ENCODE data around the gene BNC2.
"Not testable (repeated sequence)": the region's sequence is repeated elsewhere in the genome, so short reads cannot be mapped to it uniquely, and the experiment has no call there.

The BNC2 gene

GRCh38 chr9:16870596-16871335 is at the start of gene BNC2:
Gene BNC2, minus strand, starts transcription at chr9:16870670. Its CDS starts 22 bp downstream, at chr9:16870648.
- Mint-ChIP-seq H3K4me1 (peaks cover 43% of the 10 kb centered on the region), H3K27me3 (ENCODE audit: low read depth) (no peaks in the 10 kb centered on the region), H3K9me3 (no peaks in the 10 kb centered on the region), H3K36me3 (ENCODE audit: low read depth) (no peaks in the 10 kb centered on the region), H3K27ac (peak within 1 kb of the TSS; percentile 96), H3K4me3 (peak within 1 kb of the TSS; percentile 93 to 96 (median 95))
- TF ChIP-seq CTCF (IDR thresholded peaks at IDR 0.05; ENCODE audit: unreplicated experiment in 3 of 3) = peak in 2 of 3 experiments; percentile 12 to 25

- H3K9me3 Mint-ChIP-seq = peaks cover 27% of the 10 kb centered on the region
- H3K36me3 Mint-ChIP-seq (ENCODE audit: low read depth) = no peaks in the 10 kb centered on the region
- H3K27me3 Mint-ChIP-seq (ENCODE audit: low read depth) = no peaks in the 10 kb centered on the region
- H3K4me3 Mint-ChIP-seq = no peak overlapping the region
- no peak for TF ChIP-seq CTCF (IDR thresholded peaks at IDR 0.05; ENCODE audit: unreplicated experiment in 3 of 3)
- H3K27ac Mint-ChIP-seq = no peak overlapping the region
- no peaks in the 10 kb centered on the region for H3K4me1 Mint-ChIP-seq
These were observed 48.5 kb upstream of the BNC2 start for GRCh38 chr9:16918920-16919319.

GRCh38 chr9:16915126-16915831 is 44.8 kb upstream of the BNC2 start:
- H3K27me3 Mint-ChIP-seq (ENCODE audit: low read depth) = no peaks in the 10 kb centered on the region
- H3K4me3 Mint-ChIP-seq = no peak overlapping the region
- peaks cover 16% of the 10 kb centered on the region for H3K9me3 Mint-ChIP-seq

GRCh38 chr9:16912197-16912596 is 41.7 kb upstream of the BNC2 start:
- no peak for TF ChIP-seq CTCF (IDR thresholded peaks at IDR 0.05; ENCODE audit: unreplicated experiment in 3 of 3)
- H3K36me3 Mint-ChIP-seq (ENCODE audit: low read depth) = no peaks in the 10 kb centered on the region
- peaks cover 3% of the 10 kb centered on the region for H3K4me1 Mint-ChIP-seq
- H3K27me3 Mint-ChIP-seq (ENCODE audit: low read depth) = no peaks in the 10 kb centered on the region
- H3K9me3 Mint-ChIP-seq = peaks cover 4% of the 10 kb centered on the region
- H3K4me3 Mint-ChIP-seq = no peak overlapping the region
- H3K27ac Mint-ChIP-seq = peak overlapping the region; percentile 85 to 96 (median 91)

More at GRCh38 chr9:16915126-16915831, 44.8 kb upstream of the BNC2 start:
- H3K36me3 Mint-ChIP-seq (ENCODE audit: low read depth) = no peaks in the 10 kb centered on the region
- peaks cover 3% of the 10 kb centered on the region for H3K4me1 Mint-ChIP-seq
- H3K27ac Mint-ChIP-seq = peak overlapping the region in 2 of 3 experiments; percentile 31 to 62
- TF ChIP-seq CTCF (IDR thresholded peaks at IDR 0.05; ENCODE audit: unreplicated experiment in 3 of 3) = no peak

GRCh38 chr9:16908206-16908605 is 37.7 kb upstream of the BNC2 start:
- not testable (repeated sequence) for H3K27me3 Mint-ChIP-seq (ENCODE audit: low read depth); H3K36me3 Mint-ChIP-seq (ENCODE audit: low read depth); H3K4me1 Mint-ChIP-seq; H3K27ac Mint-ChIP-seq; H3K9me3 Mint-ChIP-seq; H3K4me3 Mint-ChIP-seq

GRCh38 chr9:16904655-16905054 is 34.2 kb upstream of the BNC2 start:
- TF ChIP-seq CTCF (IDR thresholded peaks at IDR 0.05; ENCODE audit: unreplicated experiment in 3 of 3) = no peak
- H3K27ac Mint-ChIP-seq = no peak overlapping the region
- H3K4me3 Mint-ChIP-seq = no peak overlapping the region
- no peaks in the 10 kb centered on the region for H3K27me3 Mint-ChIP-seq (ENCODE audit: low read depth)
- no peaks in the 10 kb centered on the region for H3K4me1 Mint-ChIP-seq
- no peaks in the 10 kb centered on the region for H3K36me3 Mint-ChIP-seq (ENCODE audit: low read depth)
- no peaks in the 10 kb centered on the region for H3K9me3 Mint-ChIP-seq
